GM23338 (cell line): ENCODE data around the gene P2RY8. TPM values are rescaled to one million over a fixed set of nuclear protein-coding genes. Genes with fewer than 3 reads are reported as not detected.

ENCODE experiments used
- ATAC-seq: fragments of 200-7000 bp; cut with Tn5 transposase; 3 replicates; pipeline ENCODE4 v1.9.1; 2020
- DNase-seq: peaks from one replicate; pipeline ENCODE4 v3.0.0-alpha.2; 2015; ENCODE audit warnings: low spot score
- H2AFZ ChIP-seq: fragments of 200-600 bp; sonication (generic); 2 replicates; pipeline ENCODE4 v1.8.0; 2016; ENCODE audit warnings: antibody characterized with exemption, mild to moderate bottlenecking, moderate library complexity
- H3F3A ChIP-seq: fragments of 200-600 bp; sonication (generic); replicated peaks from 2 replicates; pipeline ENCODE4 v1.8.0; 2017; ENCODE audit warnings: antibody characterized with exemption, mixed run types, low read depth
- H3K27ac ChIP-seq: fragments of 200-600 bp; sonication (generic); 2 replicates; pipeline ENCODE4 v1.6.1; 2016; ENCODE audit warnings: low read depth
- H3K27me3 ChIP-seq: fragments of 200-600 bp; sonication (generic); 2 replicates; pipeline ENCODE4 v1.8.0; 2016; ENCODE audit warnings: mild to moderate bottlenecking, mixed run types, moderate library complexity; ENCODE audit not compliant: insufficient read depth
- H3K36me3 ChIP-seq: fragments of 200-600 bp; sonication (generic); 2 replicates; pipeline ENCODE4 v1.8.0; 2016; ENCODE audit warnings: mild to moderate bottlenecking; ENCODE audit not compliant: insufficient read depth
- H3K4me1 ChIP-seq: fragments of 200-600 bp; sonication (generic); 2 replicates; pipeline ENCODE4 v1.8.0; 2016; ENCODE audit warnings: mild to moderate bottlenecking, moderate library complexity; ENCODE audit not compliant: insufficient read depth
- H3K4me2 ChIP-seq: fragments of 200-600 bp; sonication (generic); 2 replicates; pipeline ENCODE4 v1.7.1; 2017; ENCODE audit warnings: mixed run types
- H3K4me3 ChIP-seq: fragments of 200-600 bp; sonication (generic); 2 replicates; pipeline ENCODE4 v1.6.1; 2016; ENCODE audit warnings: mixed run types
- H3K79me2 ChIP-seq: fragments of 200-600 bp; sonication (generic); replicated peaks from 2 replicates; pipeline ENCODE4 v1.8.0; 2017; ENCODE audit warnings: mild to moderate bottlenecking; ENCODE audit not compliant: insufficient read depth
- H3K9me2 ChIP-seq: fragments of 200-600 bp; sonication (generic); 2 replicates; pipeline ENCODE4 v1.8.0; 2017; ENCODE audit not compliant: insufficient read depth
- H4K20me1 ChIP-seq: fragments of 200-600 bp; sonication (generic); replicated peaks from 2 replicates; pipeline ENCODE4 v1.8.0; 2017; ENCODE audit warnings: mild to moderate bottlenecking; ENCODE audit not compliant: insufficient read depth
- H3K27ac Mint-ChIP-seq: 2 replicates; pipeline ENCODE4 v1.8.0; 2020; ENCODE audit warnings: inconsistent platforms, mild to moderate bottlenecking, moderate library complexity, mixed read lengths
- H3K27me3 Mint-ChIP-seq: 3 replicates; pipeline ENCODE4 v1.8.0; 2022; ENCODE audit warnings: low read depth, mild to moderate bottlenecking, moderate library complexity, mixed read lengths, inconsistent platforms; ENCODE audit not compliant: insufficient read depth, poor library complexity
- H3K36me3 Mint-ChIP-seq: 3 replicates; pipeline ENCODE4 v1.8.0; 2021; ENCODE audit warnings: low read depth, mild to moderate bottlenecking, inconsistent platforms, moderate library complexity, mixed read lengths
- H3K4me1 Mint-ChIP-seq: 3 replicates; pipeline ENCODE4 v1.8.0; 2020; ENCODE audit warnings: mild to moderate bottlenecking, inconsistent platforms, mixed read lengths
- H3K4me3 Mint-ChIP-seq: 3 replicates; pipeline ENCODE4 v1.8.0; 2021; ENCODE audit warnings: moderate library complexity, mild to moderate bottlenecking, inconsistent platforms, mixed read lengths
- H3K9me3 Mint-ChIP-seq: 3 replicates; pipeline ENCODE4 v1.8.0; 2020; ENCODE audit warnings: moderate library complexity, mild to moderate bottlenecking, inconsistent platforms, mixed read lengths
- ETS1 ChIP-seq: IDR thresholded peaks from 2 replicates; pipeline ENCODE4 v1.6.1; 2016; ENCODE audit warnings: antibody characterized with exemption
- JUNB ChIP-seq: IDR thresholded peaks from one replicate; pipeline ENCODE4 v1.6.1; 2016; ENCODE audit warnings: antibody characterized with exemption; ENCODE audit not compliant: unreplicated experiment
- POLR2AphosphoS5 ChIP-seq: IDR thresholded peaks from 2 replicates; pipeline ENCODE4 v1.6.1; 2016; ENCODE audit warnings: antibody characterized with exemption, low read depth
- STAT1 ChIP-seq: IDR thresholded peaks from one replicate; pipeline ENCODE4 v1.6.1; 2016; ENCODE audit warnings: antibody characterized with exemption; ENCODE audit not compliant: unreplicated experiment
- ZNF114 ChIP-seq: fragments of 250-450 bp; sonication (Bioruptor Pico); IDR thresholded peaks from 2 replicates; pipeline ENCODE4 v1.5.0; 2020; ENCODE audit warnings: mild to moderate bottlenecking, moderate library complexity
- ZNF331 ChIP-seq: fragments of 250-450 bp; sonication (Bioruptor Pico); IDR thresholded peaks from 2 replicates; pipeline ENCODE4 v1.5.0; 2020; ENCODE audit warnings: low read depth, mild to moderate bottlenecking, moderate library complexity
- polyA plus RNA-seq: library from polyadenylated mRNA; unstranded; fragments of >200 nt; fragmentation: Nextera tagmentation; extraction: Ambion mirVana; gene quantifications from 2 replicates; pipeline ENCODE4 v1.2.1, GENCODE V29; 2016
- total RNA-seq: library from RNA; depleted of rRNA; stranded (reverse); fragments of >200 nt; shearing (Covaris generic); gene quantifications from 2 replicates; pipeline ENCODE4 v1.2.3, GENCODE V29; 2014
- TF ChIP-seq, protein P1 (sequence below): fragments of 250-450 bp; sonication (Bioruptor Pico); IDR thresholded peaks from 2 replicates; pipeline ENCODE4 v1.5.0; 2020; ENCODE audit warnings: mild to moderate bottlenecking, moderate library complexity

Gene P2RY8
- total and polyA plus RNA-seq, 2 experiments from 2014 or later, result 0.24 TPM; not detected in 1

DNA sequence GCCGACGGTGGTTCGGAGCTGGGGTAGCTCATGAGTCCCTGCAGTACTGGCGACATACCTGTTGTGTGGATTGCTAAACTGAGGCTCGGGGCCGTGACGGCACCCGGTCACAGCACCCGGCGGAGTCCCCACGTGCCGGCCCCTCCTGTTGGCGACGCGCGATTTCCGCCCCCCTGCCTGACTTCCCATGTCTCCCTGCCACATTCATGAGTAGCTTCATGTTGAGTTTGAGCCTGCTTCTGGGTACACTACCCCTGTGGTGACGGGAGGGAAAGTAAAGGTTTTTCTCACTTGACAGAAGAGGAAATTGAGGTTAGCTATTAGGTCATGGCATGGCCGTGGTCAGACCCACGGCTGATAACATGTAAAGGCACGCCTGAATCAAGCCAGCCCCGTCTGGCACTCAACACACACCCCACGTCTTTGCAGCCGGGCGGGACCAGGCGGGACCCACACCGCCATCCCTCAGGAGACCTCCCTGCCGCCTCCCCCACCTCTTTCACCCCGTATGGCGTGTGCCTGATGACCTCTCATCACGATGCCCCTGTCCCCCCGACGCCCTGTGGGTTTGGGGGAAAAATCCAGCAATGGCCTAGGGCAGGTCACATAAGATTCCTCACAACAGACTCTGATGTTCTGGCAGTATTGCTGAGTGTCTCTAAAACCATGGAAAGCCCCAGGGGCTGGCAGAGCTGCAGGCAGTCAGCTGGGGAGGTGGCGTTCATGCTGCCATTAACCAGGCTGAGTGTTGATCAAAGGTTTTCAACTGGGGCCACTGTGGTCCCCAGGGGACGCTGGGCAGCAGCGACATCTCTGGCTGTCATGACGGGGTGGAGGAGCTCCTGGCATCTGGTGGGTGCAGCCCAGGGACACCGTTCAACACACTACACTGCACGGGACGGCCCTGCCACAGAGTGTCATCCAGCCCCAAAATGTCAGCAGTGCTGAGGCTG, 29.2 kb downstream of the P2RY8 start (continued):
- TF ChIP-seq, protein P1, sequence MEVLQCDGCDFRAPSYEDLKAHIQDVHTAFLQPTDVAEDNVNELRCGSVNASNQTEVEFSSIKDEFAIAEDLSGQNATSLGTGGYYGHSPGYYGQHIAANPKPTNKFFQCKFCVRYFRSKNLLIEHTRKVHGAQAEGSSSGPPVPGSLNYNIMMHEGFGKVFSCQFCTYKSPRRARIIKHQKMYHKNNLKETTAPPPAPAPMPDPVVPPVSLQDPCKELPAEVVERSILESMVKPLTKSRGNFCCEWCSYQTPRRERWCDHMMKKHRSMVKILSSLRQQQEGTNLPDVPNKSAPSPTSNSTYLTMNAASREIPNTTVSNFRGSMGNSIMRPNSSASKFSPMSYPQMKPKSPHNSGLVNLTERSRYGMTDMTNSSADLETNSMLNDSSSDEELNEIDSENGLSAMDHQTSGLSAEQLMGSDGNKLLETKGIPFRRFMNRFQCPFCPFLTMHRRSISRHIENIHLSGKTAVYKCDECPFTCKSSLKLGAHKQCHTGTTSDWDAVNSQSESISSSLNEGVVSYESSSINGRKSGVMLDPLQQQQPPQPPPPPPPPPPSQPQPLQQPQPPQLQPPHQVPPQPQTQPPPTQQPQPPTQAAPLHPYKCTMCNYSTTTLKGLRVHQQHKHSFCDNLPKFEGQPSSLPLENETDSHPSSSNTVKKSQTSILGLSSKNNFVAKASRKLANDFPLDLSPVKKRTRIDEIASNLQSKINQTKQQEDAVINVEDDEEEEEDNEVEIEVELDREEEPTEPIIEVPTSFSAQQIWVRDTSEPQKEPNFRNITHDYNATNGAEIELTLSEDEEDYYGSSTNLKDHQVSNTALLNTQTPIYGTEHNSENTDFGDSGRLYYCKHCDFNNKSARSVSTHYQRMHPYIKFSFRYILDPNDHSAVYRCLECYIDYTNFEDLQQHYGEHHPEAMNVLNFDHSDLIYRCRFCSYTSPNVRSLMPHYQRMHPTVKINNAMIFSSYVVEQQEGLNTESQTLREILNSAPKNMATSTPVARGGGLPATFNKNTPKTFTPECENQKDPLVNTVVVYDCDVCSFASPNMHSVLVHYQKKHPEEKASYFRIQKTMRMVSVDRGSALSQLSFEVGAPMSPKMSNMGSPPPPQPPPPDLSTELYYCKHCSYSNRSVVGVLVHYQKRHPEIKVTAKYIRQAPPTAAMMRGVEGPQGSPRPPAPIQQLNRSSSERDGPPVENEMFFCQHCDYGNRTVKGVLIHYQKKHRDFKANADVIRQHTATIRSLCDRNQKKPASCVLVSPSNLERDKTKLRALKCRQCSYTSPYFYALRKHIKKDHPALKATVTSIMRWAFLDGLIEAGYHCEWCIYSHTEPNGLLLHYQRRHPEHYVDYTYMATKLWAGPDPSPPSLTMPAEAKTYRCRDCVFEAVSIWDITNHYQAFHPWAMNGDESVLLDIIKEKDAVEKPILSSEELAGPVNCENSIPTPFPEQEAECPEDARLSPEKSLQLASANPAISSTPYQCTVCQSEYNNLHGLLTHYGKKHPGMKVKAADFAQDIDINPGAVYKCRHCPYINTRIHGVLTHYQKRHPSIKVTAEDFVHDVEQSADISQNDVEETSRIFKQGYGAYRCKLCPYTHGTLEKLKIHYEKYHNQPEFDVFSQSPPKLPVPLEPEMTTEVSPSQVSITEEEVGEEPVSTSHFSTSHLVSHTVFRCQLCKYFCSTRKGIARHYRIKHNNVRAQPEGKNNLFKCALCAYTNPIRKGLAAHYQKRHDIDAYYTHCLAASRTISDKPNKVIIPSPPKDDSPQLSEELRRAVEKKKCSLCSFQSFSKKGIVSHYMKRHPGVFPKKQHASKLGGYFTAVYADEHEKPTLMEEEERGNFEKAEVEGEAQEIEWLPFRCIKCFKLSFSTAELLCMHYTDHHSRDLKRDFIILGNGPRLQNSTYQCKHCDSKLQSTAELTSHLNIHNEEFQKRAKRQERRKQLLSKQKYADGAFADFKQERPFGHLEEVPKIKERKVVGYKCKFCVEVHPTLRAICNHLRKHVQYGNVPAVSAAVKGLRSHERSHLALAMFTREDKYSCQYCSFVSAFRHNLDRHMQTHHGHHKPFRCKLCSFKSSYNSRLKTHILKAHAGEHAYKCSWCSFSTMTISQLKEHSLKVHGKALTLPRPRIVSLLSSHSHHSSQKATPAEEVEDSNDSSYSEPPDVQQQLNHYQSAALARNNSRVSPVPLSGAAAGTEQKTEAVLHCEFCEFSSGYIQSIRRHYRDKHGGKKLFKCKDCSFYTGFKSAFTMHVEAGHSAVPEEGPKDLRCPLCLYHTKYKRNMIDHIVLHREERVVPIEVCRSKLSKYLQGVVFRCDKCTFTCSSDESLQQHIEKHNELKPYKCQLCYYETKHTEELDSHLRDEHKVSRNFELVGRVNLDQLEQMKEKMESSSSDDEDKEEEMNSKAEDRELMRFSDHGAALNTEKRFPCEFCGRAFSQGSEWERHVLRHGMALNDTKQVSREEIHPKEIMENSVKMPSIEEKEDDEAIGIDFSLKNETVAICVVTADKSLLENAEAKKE, result no peak
- TF ChIP-seq ZNF114 (CRISPR knock-in tag) (no peak), JUNB (no peak), POLR2AphosphoS5 (no peak), STAT1 (no peak)

DNA sequence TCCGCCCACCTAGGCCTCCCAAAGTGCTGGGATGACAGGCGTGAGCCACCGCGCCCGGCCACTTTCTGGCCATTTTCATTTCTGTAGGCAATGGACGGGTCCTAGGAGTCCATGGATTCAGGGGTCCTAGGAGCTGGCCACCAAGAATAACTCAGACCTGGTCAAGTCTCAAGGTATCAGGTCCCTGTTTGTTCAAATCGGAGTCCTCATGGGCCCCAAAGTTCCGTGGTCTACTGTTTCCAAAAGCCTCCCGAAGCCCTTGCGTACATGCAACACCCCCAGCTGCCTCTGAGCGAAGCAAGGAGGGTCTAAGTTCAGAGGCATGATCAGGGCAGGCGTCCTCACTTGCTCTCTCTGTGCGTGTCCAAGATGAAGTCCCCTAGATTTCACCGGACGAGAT, 30.1 kb downstream of the P2RY8 start:
- Histone ChIP-seq H3K4me1 (no peaks in the 10 kb centered on the region), H3K36me3 (no peaks in the 10 kb centered on the region), H2AFZ (peak overlapping the region; percentile 38; the same call in 1 of the 2 replicates), H3K27ac (no peak overlapping the region), H3K79me2 (no peaks in the 10 kb centered on the region), H4K20me1 (no peaks in the 10 kb centered on the region), H3K4me2 (no peak overlapping the region), H3K27me3 (no peaks in the 10 kb centered on the region), H3K4me3 (no peak overlapping the region), H3F3A (no peaks in the 10 kb centered on the region), H3K9me2 (no peaks in the 10 kb centered on the region)
- DNase-seq (no peak), ATAC-seq (no peak)
- Mint-ChIP-seq H3K36me3 (peaks cover 5% of the 10 kb centered on the region; the same call in 2 of the 3 replicates), H3K27me3 (peaks cover 2% of the 10 kb centered on the region), H3K4me3 (no peak overlapping the region), H3K27ac (no peak overlapping the region), H3K4me1 (no peaks in the 10 kb centered on the region), H3K9me3 (peaks cover 67% of the 10 kb centered on the region)
- TF ChIP-seq POLR2AphosphoS5, result no peak
- TF ChIP-seq, protein P1, result no peak
- no peak for TF ChIP-seq ETS1
- TF ChIP-seq ZNF114 (CRISPR knock-in tag), result no peak
- TF ChIP-seq JUNB, result no peak
- no peak for TF ChIP-seq ZNF331 (CRISPR knock-in tag)
